MV-4-11 (cell line): ENCODE data around the gene STX17.
A peak's percentile ranks its signal among the peaks of the same experiment; 100 is the strongest.
"Not testable (repeated sequence)": the region's sequence is repeated elsewhere in the genome, so short reads cannot be mapped to it uniquely, and the experiment has no call there.

Experiments
- DNase-seq: peaks from one replicate; lab custom pipeline; 2025; lab: John Stamatoyannopoulos, UW

STX17 gene

GRCh38 chr9:99906403-99907207 is at the start of gene STX17:
Gene STX17 (plus strand): TSS chr9:99906654. CDS start chr9:99915240, 8,586 bp downstream.
- DNase-seq: peak; percentile 51

- not testable (repeated sequence) for DNase-seq
Observed at GRCh38 chr9:99857576-99857975, 48.9 kb upstream of the STX17 start.

DNA sequence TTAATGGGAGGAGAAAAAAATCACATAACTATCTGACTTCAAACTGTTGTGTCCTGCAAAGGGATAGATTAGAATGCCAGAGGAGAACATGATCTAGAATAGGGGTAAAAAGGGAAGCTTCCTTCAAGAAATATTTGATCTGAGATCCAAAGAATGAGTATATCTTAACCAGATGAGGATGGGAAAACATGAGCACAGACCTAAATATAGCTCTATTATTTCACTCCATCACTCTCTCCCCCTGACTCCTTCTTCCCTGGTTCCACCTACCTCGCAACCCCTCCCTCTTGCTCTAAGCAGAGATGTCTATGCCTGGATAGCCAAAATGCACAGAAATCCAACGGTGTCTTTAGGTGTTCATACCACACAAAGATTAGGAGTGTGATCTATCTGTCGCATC is 48.4 kb upstream of the STX17 start:
- no peak for DNase-seq

GRCh38 chr9:99859243-99859980 is 47.0 kb upstream of the STX17 start:
- DNase-seq: peak; percentile 54

- no peak for DNase-seq
Observed at GRCh38 chr9:99860266-99860665, 46.2 kb upstream of the STX17 start.

DNA sequence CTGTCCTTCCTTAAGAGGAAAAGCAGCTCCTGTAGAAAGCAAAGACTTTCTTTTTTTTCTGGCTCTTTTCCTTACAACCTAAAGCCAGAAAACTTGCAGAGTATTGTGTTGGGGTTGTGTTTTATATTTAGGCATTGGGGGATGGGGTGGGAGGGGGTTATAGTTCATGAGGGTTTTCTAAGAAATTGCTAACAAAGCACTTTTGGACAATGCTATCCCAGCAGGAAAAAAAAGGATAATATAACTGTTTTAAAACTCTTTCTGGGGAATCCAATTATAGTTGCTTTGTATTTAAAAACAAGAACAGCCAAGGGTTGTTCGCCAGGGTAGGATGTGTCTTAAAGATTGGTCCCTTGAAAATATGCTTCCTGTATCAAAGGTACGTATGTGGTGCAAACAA is 42.5 kb upstream of the STX17 start:
- no peak for DNase-seq

DNA sequence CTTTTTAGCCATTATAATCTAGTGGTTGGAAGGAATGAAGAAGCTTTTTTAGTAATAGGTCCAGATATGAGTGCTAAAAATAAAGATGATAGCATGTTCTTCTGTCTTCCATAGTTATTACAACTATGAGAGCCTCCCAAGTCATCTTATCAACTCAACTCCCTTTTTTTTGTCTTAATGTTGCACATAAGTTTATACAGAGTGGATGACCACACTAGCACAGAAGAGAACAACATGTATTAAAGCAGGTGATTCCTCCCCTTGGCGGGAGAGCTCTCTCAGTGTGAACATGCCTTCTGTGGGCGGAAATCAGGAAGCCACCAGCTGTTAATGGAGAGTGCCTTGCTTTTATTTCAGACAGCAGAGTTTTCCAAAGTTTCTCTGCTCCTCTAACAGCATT is 40.1 kb upstream of the STX17 start:
- no peak for DNase-seq

DNA sequence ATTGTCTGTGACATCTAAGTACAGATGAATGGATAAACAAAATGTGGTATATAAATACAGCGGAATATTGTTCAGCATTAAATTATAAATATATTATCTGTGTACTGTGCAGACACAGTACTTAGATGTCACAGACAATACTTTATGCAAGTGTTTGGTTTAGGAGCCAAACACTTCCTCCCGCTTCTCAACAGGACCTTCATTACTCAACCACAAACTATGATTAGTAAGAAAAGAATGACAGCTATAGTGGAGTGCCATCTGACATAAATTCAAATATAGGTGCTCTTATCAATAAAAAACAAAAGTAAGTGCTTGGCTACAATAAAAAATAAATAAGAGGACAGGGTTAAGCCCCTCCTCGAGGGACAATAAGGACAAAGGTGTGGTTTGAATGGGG is 38.9 kb upstream of the STX17 start:
- DNase-seq: peak; percentile 29

GRCh38 chr9:99867968-99868367 is 38.5 kb upstream of the STX17 start:
- peak; percentile 65 for DNase-seq

DNA sequence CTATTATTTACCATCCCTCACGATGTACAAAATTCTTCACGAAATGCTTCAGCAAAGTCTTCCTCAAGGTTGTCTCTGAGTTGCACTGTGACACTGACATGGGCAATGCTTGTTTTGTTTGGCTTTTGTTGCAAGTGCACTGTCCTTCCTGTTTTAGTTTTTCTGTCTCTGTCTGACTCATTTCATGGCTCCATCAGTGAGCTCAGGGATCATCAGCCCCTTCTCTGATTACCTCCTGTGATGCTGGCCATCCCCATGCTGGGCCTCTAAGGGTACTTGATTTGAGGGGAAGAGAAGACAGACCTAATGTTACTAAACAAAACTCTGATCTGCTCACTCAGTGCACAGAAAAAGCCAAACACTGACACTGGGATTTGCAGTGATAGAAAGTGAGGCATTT is 37.6 kb upstream of the STX17 start:
- peak; percentile 40 for DNase-seq

- no peak for DNase-seq
Observed at GRCh38 chr9:99870126-99870525, 36.3 kb upstream of the STX17 start.

DNA sequence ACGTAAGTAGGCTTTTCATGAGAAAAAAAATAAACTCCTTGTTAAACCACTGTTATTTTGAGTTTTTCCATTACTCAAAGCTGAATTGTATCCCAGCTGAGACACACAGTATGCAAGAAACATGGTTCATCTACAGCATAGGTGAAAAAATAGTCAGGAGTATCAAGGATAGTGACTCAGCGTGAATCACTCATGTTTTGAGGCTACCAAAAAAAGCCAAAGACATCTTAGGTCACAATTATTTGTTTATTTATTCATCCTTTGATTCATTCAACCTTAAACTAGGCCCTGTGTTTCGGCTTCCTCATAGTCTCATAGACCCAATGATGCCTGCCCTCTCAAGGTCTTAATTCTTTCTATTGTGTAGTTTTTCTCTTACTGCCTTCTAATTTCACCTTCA is 32.9 kb upstream of the STX17 start:
- no peak for DNase-seq

DNA sequence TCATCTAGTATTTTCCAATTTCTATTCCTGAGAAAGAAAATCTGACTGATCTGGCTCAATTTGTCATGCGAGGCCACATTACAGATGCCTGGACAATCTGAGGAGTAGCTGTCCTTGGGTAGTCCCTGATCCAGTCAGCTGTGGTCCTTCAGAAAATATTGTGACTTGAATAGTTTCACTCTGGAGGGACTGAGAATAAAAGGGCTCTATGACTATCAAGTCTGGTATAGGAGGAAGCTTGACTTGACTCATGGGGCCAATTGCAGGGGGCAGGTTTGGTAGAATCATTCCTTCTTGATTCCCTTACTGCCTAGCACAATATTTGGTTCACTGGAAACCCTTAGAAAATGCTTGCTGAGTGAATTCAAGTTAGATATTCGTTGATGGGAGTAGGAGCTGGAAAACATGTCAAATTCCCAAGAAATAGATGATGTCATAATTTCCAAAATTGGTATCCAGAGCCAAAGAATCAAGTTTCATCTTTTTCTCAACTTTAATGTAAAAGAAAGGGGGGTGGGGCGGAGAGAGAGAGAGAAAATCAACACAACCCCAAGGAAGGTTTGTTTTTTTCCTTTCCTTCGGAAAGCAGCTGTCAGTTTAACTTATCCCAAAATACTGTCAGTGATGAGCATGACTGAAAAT is 32.4 kb upstream of the STX17 start:
- DNase-seq: no peak

GRCh38 chr9:99876190-99876589 is 30.3 kb upstream of the STX17 start:
- DNase-seq: peak; percentile 60

GRCh38 chr9:99878651-99879050 is 27.8 kb upstream of the STX17 start:
- no peak for DNase-seq

DNA sequence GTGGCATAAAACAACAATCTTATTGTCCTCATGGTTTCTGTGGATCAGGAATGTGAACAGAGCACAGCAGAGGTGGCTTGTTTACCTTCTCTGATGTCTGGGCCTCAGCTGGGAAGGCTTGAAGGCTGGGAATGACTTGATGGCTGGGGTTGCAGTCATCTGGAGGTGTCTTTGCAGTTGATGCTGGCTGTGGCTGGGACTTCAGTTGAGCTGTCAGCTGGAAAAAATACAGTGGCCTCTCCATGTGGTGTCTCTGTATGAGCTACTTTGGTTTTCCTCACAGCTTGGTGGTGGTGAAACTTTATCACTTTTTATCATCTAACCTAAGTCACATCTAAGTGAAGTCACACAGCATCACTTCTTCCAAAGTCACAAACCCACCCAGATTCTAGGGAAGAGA is 24.7 kb upstream of the STX17 start:
- no peak for DNase-seq

GRCh38 chr9:99885747-99886146 is 20.7 kb upstream of the STX17 start:
- peak; percentile 49 for DNase-seq

GRCh38 chr9:99889120-99889519 is 17.3 kb upstream of the STX17 start:
- no peak for DNase-seq

DNA sequence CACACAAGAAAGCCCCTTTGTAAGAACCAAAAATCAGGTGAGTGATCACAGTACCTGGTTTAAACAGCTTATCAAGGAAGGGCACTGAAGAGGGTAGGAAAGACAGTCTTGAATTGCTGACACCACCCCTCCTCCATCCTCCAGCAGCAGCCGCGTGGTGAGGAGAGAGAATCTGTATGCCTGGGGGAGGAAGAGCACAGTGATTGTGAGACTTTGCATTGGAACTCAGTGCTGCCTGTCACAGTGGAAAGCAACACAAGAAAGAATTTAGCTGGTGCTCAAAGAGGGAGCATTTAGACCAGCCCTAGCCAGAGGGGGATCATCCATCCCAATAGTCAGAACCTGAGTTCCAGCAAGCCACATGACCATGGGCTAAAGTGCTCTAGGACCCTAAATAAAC is 11.6 kb upstream of the STX17 start:
- no peak for DNase-seq

- DNase-seq: no peak
Observed at GRCh38 chr9:99895510-99895909, 10.9 kb upstream of the STX17 start.

DNA sequence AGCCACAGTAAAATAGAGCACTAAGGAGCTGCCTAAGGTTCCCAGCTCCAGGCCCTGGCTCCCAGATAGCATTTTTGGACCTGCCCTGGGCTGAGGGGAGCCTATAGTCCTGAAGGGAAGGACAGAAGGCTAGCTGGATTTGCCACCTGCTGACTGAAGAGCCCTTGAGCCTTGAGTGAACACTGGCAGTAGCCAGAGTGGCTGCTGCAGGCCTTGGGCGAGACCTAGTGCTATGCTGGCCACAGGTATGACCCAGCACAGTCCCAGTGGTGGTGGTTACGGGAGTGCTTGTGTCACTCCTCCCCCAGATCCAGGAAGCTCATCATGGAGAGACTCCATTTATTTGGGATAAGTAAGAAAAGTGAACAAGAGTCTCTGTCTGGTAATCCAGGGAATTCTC is 10.3 kb upstream of the STX17 start:
- no peak for DNase-seq

GRCh38 chr9:99903393-99903792 is 3.1 kb upstream of the STX17 start:
- no peak for DNase-seq

DNA sequence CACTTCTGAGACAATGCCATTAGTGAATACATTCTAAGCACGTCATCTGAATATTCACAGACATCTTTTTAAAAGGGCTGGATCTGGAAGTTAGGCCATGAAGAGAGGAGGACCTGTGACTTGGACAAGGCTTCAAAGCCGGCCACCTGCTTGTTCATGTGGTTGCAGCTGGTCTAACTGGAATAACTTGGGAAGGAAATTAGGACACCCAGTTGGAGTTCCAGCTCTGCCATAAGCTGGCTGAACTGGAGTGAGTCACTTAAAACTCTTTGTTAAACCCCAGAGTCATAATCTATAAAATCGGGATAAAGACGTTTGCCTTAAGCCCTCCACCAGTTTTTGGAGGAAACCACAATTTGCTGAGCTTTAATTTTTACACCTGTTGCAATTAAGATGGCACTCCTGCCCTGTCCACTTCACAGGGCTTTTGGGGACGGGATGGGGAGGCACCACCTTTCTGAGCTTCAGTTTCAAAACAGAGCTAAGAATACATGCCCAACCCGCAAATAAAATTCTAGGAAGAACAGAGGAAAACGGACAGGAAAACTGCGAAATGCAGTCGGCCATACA is 536 bp upstream of the STX17 start:
- no peak for DNase-seq
